GM23338 (cell line): ENCODE measurements around the gene MYO16. TPM values are rescaled to one million over a fixed set of nuclear protein-coding genes. Genes with fewer than 3 reads are reported as not detected.

Experiments used
- CREB1 ChIP-seq: fragments of 250-450 bp; sonication (Bioruptor Pico); IDR thresholded peaks from 2 replicates; pipeline ENCODE4 v1.5.0; 2020; ENCODE audit warnings: low read depth, mild to moderate bottlenecking, moderate library complexity
- EZH2 ChIP-seq: fragments of 200-600 bp; sonication (generic); IDR thresholded peaks from one replicate; pipeline ENCODE4 v1.8.0; 2017; ENCODE audit warnings: antibody characterized with exemption, mild to moderate bottlenecking, low read depth; ENCODE audit not compliant: unreplicated experiment
- EZH2phosphoT487 ChIP-seq: fragments of 200-600 bp; sonication (generic); IDR thresholded peaks from one replicate; pipeline ENCODE4 v1.8.1; 2018; ENCODE audit warnings: antibody characterized with exemption; ENCODE audit not compliant: unreplicated experiment
- JUNB ChIP-seq: IDR thresholded peaks from one replicate; pipeline ENCODE4 v1.6.1; 2016; ENCODE audit warnings: antibody characterized with exemption; ENCODE audit not compliant: unreplicated experiment
- NANOG ChIP-seq: IDR thresholded peaks from 2 replicates; pipeline ENCODE4 v1.6.1; 2016; ENCODE audit warnings: antibody characterized with exemption, borderline replicate concordance
- POLR2AphosphoS5 ChIP-seq: IDR thresholded peaks from 2 replicates; pipeline ENCODE4 v1.6.1; 2016; ENCODE audit warnings: antibody characterized with exemption, low read depth
- REST ChIP-seq: IDR thresholded peaks from one replicate; pipeline ENCODE4 v1.6.1; 2018; ENCODE audit warnings: antibody characterized with exemption; ENCODE audit not compliant: unreplicated experiment
- ZNF114 ChIP-seq: fragments of 250-450 bp; sonication (Bioruptor Pico); IDR thresholded peaks from 2 replicates; pipeline ENCODE4 v1.5.0; 2020; ENCODE audit warnings: mild to moderate bottlenecking, moderate library complexity
- ZNF331 ChIP-seq: fragments of 250-450 bp; sonication (Bioruptor Pico); IDR thresholded peaks from 2 replicates; pipeline ENCODE4 v1.5.0; 2020; ENCODE audit warnings: low read depth, mild to moderate bottlenecking, moderate library complexity
- ZNF462 ChIP-seq: fragments of 250-450 bp; sonication (Bioruptor Pico); IDR thresholded peaks from 2 replicates; pipeline ENCODE4 v1.5.0; 2020; ENCODE audit warnings: mild to moderate bottlenecking, moderate library complexity
- polyA plus RNA-seq: library from polyadenylated mRNA; unstranded; fragments of >200 nt; fragmentation: Nextera tagmentation; extraction: Ambion mirVana; gene quantifications from 2 replicates; pipeline ENCODE4 v1.2.1, GENCODE V29; 2016
- total RNA-seq: library from RNA; depleted of rRNA; stranded (reverse); fragments of >200 nt; shearing (Covaris generic); gene quantifications from 2 replicates; pipeline ENCODE4 v1.2.3, GENCODE V29; 2014

The MYO16 gene
- total and polyA plus RNA-seq, 2 experiments from 2014 or later, result 0.10 to 0.13 TPM

GRCh38 chr13:109192306-109192705, 562.9 kb downstream of the MYO16 start (continued):
- TF ChIP-seq ZNF462, result no peak
- TF ChIP-seq ZNF114, result no peak
- TF ChIP-seq JUNB, result no peak
- TF ChIP-seq CREB1 (CRISPR knock-in tag), result no peak
- no peak for TF ChIP-seq REST
- TF ChIP-seq ZNF331, result no peak
- no peak for TF ChIP-seq NANOG
- no peak for TF ChIP-seq EZH2
- no peak for TF ChIP-seq POLR2AphosphoS5
- TF ChIP-seq EZH2phosphoT487, result no peak
